ENCODE results near the gene FFAR2.
"Not testable (repeated sequence)": the region's sequence is repeated elsewhere in the genome, so short reads cannot be mapped to it uniquely, and the experiment has no call there.

The FFAR2 gene

GRCh38 chr19:35421362-35421761 lies 26.7 kb upstream of the FFAR2 start:
- no peak overlapping the region for H3K4me3 ChIP-seq (ENCODE audit: control insufficient read depth, low read depth, low read length)
- DNase-seq (ENCODE audit: low read depth), result no peak
- no peak for TF ChIP-seq CTCF (IDR thresholded peaks at IDR 0.05; ENCODE audit: control insufficient read depth, insufficient read depth, low read depth, low read length, missing control alignments)

GRCh38 chr19:35423406-35423805 lies 24.7 kb upstream of the FFAR2 start:
- not testable (repeated sequence) for H3K4me3 ChIP-seq (ENCODE audit: control insufficient read depth, low read depth, low read length); DNase-seq (ENCODE audit: low read depth)

DNA sequence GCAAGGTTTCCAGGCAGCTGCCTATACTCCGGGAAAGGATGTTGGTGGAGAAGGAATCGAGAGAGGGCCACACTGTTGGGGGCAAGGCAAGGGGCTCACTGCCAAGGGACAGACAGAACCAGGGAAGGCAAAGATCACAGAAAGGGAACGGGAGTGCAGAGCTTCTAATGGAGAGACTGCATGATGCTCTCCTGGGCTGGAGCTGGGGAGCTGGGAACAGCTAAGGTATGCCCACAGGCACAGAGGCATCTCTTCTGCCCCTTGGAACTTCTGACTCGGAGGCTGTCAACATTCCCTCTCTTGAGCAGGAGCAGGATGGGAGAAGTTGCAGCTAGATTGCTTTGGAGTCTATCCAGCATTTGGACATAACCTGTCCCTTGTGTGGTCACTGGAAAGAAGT lies 22.4 kb upstream of the FFAR2 start:
- DNase-seq (ENCODE audit: low read depth), result no peak
- TF ChIP-seq CTCF (IDR thresholded peaks at IDR 0.05; ENCODE audit: control insufficient read depth, insufficient read depth, low read depth, low read length, missing control alignments), result no peak
- H3K4me3 ChIP-seq (ENCODE audit: control insufficient read depth, low read depth, low read length), result no peak overlapping the region

GRCh38 chr19:35427187-35427586 lies 20.9 kb upstream of the FFAR2 start:
- no peak for DNase-seq (ENCODE audit: low read depth)
- H3K4me3 ChIP-seq (ENCODE audit: control insufficient read depth, low read depth, low read length), result no peak overlapping the region
- TF ChIP-seq CTCF (IDR thresholded peaks at IDR 0.05; ENCODE audit: control insufficient read depth, insufficient read depth, low read depth, low read length, missing control alignments), result no peak

DNA sequence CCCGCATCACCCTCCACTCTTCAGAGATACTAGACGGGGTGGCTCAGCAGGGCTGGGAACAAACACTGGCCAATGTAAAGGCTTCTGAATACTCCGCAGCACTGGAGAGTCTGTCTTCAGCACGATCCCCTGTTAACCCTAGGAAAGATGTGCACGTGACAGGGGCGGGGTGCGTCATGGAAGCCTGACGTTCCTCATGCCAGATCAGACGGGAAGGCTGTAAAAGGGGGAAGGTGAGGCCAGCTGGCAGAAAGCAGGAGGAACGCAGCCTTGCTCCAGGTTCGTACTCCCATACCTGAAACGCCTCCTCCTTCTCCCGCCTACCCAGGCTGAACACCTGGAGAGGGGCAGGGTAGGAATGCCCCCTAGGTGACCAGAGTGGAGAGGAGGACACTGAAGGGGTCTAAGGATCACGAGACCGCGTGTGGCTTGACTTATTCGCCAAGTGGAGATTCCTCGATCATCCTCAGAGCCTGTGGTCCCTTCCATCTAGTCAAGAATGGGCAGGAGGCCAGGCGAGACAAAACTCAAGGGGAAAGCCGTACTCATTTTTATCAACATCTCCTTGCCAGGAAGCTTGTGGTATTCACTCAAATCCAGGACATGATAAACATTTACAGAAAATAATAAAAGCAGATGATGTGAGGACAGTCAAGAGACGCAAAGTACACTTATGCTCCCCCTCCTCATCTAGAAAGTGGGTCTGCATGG lies 18.2 kb upstream of the FFAR2 start:
- H3K4me3 ChIP-seq (ENCODE audit: control insufficient read depth, low read depth, low read length), result no peak overlapping the region
- DNase-seq (ENCODE audit: low read depth), result no peak
- TF ChIP-seq CTCF (IDR thresholded peaks at IDR 0.05; ENCODE audit: control insufficient read depth, insufficient read depth, low read depth, low read length, missing control alignments), result no peak

DNA sequence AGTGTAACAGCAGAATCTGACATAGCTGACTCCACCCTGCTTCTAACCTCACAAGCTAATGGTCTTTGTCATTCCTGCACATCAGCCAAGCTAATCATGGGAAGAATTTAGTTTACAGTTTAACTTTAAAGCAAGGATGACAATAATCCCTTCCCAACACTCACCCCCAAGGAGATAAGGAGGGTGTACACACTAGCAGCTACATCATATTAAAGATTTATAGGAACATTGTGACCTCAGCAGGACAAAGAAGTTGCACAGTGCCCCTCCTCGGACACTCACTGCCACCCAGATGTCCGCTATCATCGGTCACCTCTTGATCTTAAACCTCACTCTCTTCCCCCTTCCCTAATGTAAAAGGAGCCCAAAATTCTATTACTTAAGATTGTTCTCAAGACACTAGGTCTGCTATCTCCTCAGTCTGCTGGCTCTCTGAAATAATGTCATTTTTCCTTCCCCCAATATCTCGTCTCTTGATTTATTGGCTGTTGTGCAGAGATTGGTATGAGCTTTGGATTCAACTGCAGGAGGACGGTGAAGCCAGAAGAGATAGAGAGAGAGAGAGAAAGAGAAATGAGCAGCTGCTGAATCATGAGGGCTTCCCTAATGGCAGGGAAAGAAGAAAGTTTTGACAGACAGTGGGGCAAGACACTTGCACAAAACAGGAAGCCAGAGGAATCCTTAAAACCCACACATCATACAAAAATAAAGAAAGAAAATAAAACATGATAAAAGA lies 17.5 kb upstream of the FFAR2 start:
- DNase-seq (ENCODE audit: low read depth), result no peak
- H3K4me3 ChIP-seq (ENCODE audit: control insufficient read depth, low read depth, low read length), result no peak overlapping the region
- no peak for TF ChIP-seq CTCF (IDR thresholded peaks at IDR 0.05; ENCODE audit: control insufficient read depth, insufficient read depth, low read depth, low read length, missing control alignments)

GRCh38 chr19:35431145-35431807 lies 16.8 kb upstream of the FFAR2 start:
- no peak for DNase-seq (ENCODE audit: low read depth)

More at GRCh38 chr19:35431145-35431807, 16.8 kb upstream of the FFAR2 start:
- H3K4me3 ChIP-seq (ENCODE audit: control insufficient read depth, low read depth, low read length), result no peak overlapping the region
- TF ChIP-seq CTCF (IDR thresholded peaks at IDR 0.05; ENCODE audit: control insufficient read depth, insufficient read depth, low read depth, low read length, missing control alignments), result no peak

Data from AG09309 (cell line).